K562 (cell line): ENCODE results near the gene ACTN4. TPM values are rescaled to one million over a fixed set of nuclear protein-coding genes. Genes with fewer than 3 reads are reported as not detected.

Experiments
- ATAC-seq: fragments of 200-7000 bp; cut with Tn5 transposase; 3 replicates; pipeline ENCODE4 v1.9.1; 2020; ENCODE audit warnings: moderate library complexity
- BruUV-seq: library from RNA; stranded (reverse); fragments of 400-500 nt; replicated peaks from 2 replicates; lab custom pipeline; 2021; lab: Mats Ljungman, UMichigan
- CTCF ChIA-PET: fragments of 300-600 bp; formaldehyde crosslinking; extraction: SDS; loops from one replicate; lab custom pipeline; 2021; ENCODE audit warnings: low intra/inter-chr PET ratio; lab: Yijun Ruan, JAX
- POLR2A ChIA-PET: fragments of 300-600, 350-650 bp; sonication (Branson Sonifier 250); formaldehyde crosslinking; extraction: SDS; loops from one replicate; lab custom pipeline; 2021; ENCODE audit warnings: antibody characterized with exemption, inconsistent platforms; lab: Yijun Ruan, JAX
- DNase-seq, 4 experiments: peaks; one replicate each; pipeline versions ENCODE4 v3.0.0 to v3.0.0-alpha.2; 2011 to 2018; ENCODE audit warnings: low spot score in 3 of 4, mixed read lengths in 3 of 4; ENCODE audit errors: extremely low read depth in 1 of 4
- FAIRE-seq: peaks from 2 replicates; lab custom pipeline; 2011; peaks lifted over from hg19 to GRCh38; lab: Jason Lieb, UNC
- H2AFZ ChIP-seq: 2 replicates; pipeline ENCODE4 v1.6.0; 2011; ENCODE audit warnings: low read depth, low read length, control low read depth, inconsistent platforms
- H3K27ac ChIP-seq: fragments of 200-600 bp; 3 replicates; pipeline ENCODE4 v1.8.0; 2011; ENCODE audit warnings: low read depth, mild to moderate bottlenecking, control low read depth, inconsistent platforms, low read length, moderate library complexity, mixed read lengths; ENCODE audit errors: extremely low read depth
- H3K27me3 ChIP-seq, 2 experiments: fragments of 300-600 bp in 1 of 2; 2 replicates in 1 of 2; 3 replicates in 1 of 2; pipeline versions ENCODE4 v1.6.0 to v1.8.0; 2011; ENCODE audit warnings: inconsistent platforms in 2 of 2, low read length in 2 of 2, mild to moderate bottlenecking in 1 of 2, mixed read lengths in 1 of 2, moderate library complexity in 1 of 2; ENCODE audit not compliant: control insufficient read depth in 2 of 2, insufficient read depth in 2 of 2
- H3K36me3 ChIP-seq: fragments of 300-600 bp; 3 replicates; pipeline ENCODE4 v1.8.0; 2011; ENCODE audit warnings: mild to moderate bottlenecking, low read length, inconsistent platforms; ENCODE audit not compliant: control insufficient read depth, insufficient read depth
- H3K4me1 ChIP-seq, 2 experiments: fragments of 200-600 bp in 1 of 2; replicated peaks in 1 of 2; 2 replicates in 1 of 2; 3 replicates in 1 of 2; pipeline versions ENCODE4 v1.5.1 to v1.8.0; 2011; ENCODE audit warnings: inconsistent platforms in 2 of 2, low read length in 2 of 2, mild to moderate bottlenecking in 1 of 2, mixed read lengths in 1 of 2, moderate library complexity in 1 of 2; ENCODE audit not compliant: control insufficient read depth in 2 of 2, insufficient read depth in 2 of 2
- H3K4me2 ChIP-seq: 2 replicates; pipeline ENCODE4 v1.6.1; 2011; ENCODE audit warnings: low read length, control low read depth, inconsistent platforms, mixed read lengths; ENCODE audit not compliant: insufficient read depth
- H3K4me3 ChIP-seq: fragments of 200-600 bp; sonication (generic), shearing (Covaris generic); 2 replicates; pipeline ENCODE4 v1.5.1; 2016; ENCODE audit warnings: control low read depth, inconsistent platforms
- H3K79me2 ChIP-seq: fragments of 200-600 bp; 3 replicates; pipeline ENCODE4 v1.8.0; 2011; ENCODE audit warnings: low read length, inconsistent platforms; ENCODE audit not compliant: control insufficient read depth, insufficient read depth
- H3K9ac ChIP-seq, 2 experiments: 2 replicates each; pipeline versions ENCODE4 v1.6.0 to v1.6.1; 2011; ENCODE audit warnings: low read depth in 2 of 2, low read length in 2 of 2, control low read depth in 1 of 2, inconsistent platforms in 1 of 2, mild to moderate bottlenecking in 1 of 2, mixed read lengths in 1 of 2; ENCODE audit not compliant: insufficient read depth in 1 of 2
- H3K9me1 ChIP-seq: one replicate; pipeline ENCODE4 v1.6.0; 2011; ENCODE audit warnings: inconsistent platforms, mild to moderate bottlenecking, low read length, moderate library complexity; ENCODE audit not compliant: control insufficient read depth, insufficient read depth
- H3K9me3 ChIP-seq: replicated peaks from 2 replicates; pipeline ENCODE4 v1.5.1; 2011; ENCODE audit warnings: low read depth, low read length, inconsistent platforms; ENCODE audit not compliant: control insufficient read depth, insufficient read depth
- H4K20me1 ChIP-seq: replicated peaks from 2 replicates; pipeline ENCODE4 v1.6.1; 2011; ENCODE audit warnings: low read length, inconsistent platforms, mixed read lengths; ENCODE audit not compliant: control insufficient read depth, insufficient read depth
- ESRRA ChIP-seq: fragments of 450-650 bp; IDR thresholded peaks from 2 replicates; pipeline ENCODE4 v1.6.1; 2014; ENCODE audit warnings: low read depth, mild to moderate bottlenecking, moderate library complexity, borderline replicate concordance
- ILF3 ChIP-seq: fragments of 450-650 bp; IDR thresholded peaks from 2 replicates; pipeline ENCODE4 v1.6.1; 2018; ENCODE audit warnings: antibody characterized with exemption, mild to moderate bottlenecking, moderate library complexity, borderline replicate concordance
- SOX6 ChIP-seq: fragments of 450-650 bp; IDR thresholded peaks from 2 replicates; pipeline ENCODE4 v1.6.1; 2014; ENCODE audit warnings: mild to moderate bottlenecking
- TGIF2 ChIP-seq: sonication (generic); formaldehyde crosslinking; IDR thresholded peaks from 2 replicates; pipeline ENCODE4 v1.8.1; 2022; ENCODE audit warnings: mild to moderate bottlenecking, missing genetic modification reagents, moderate library complexity
- TRIM28 ChIP-seq: fragments of 450-650 bp; IDR thresholded peaks from 2 replicates; pipeline ENCODE4 v1.6.1; 2017
- XRCC3 ChIP-seq: fragments of 450-650 bp; IDR thresholded peaks from 2 replicates; pipeline ENCODE4 v1.6.1; 2017; ENCODE audit warnings: mild to moderate bottlenecking, moderate library complexity
- ZBTB1 ChIP-seq: sonication (generic); formaldehyde crosslinking; IDR thresholded peaks from 2 replicates; pipeline ENCODE4 v1.8.1; 2023; ENCODE audit warnings: missing genetic modification reagents, low read depth, mild to moderate bottlenecking, borderline replicate concordance
- ZNF324 ChIP-seq: fragments of 250-450 bp; sonication (Bioruptor Pico); IDR thresholded peaks from 2 replicates; pipeline ENCODE4 v1.4.0; 2020; ENCODE audit warnings: mild to moderate bottlenecking
- WGBS: fragments of 100-300 bp; shearing (Covaris generic); methylation state at CpG from one replicate; pipeline ENCODE4 v1.1.6; 2016; ENCODE audit warnings: low coverage, mixed read lengths; ENCODE audit not compliant: insufficient coverage; ENCODE audit errors: missing lambda C conversion rate; 5-methylcytosine and 5-hydroxymethylcytosine counted together
- in situ Hi-C: fragments of 300-500 bp; cut with MboI; formaldehyde crosslinking; loops from 4 replicates; pipeline ENCODE4 v1.15.0; 2018; ENCODE audit warnings: inconsistent platforms, mixed read lengths
- intact Hi-C: fragments of 100-400 bp; cut with micrococcal nuclease; formaldehyde crosslinking; loops from 2 replicates; pipeline ENCODE4 v1.14.2; 2022
- polyA plus RNA-seq, 8 experiments: library from polyadenylated mRNA; depleted of rRNA in 4 of 8; stranded (reverse) in 5 of 8; unstranded in 3 of 8; fragments of >200 nt; fragmentation: Nextera tagmentation in 2 of 8; fragmentation: Illumina TruSeq in 1 of 8; extraction: Ambion mirVana in 2 of 8; extraction: Trizol in 1 of 8; gene quantifications; 2 replicates each; pipeline versions ENCODE4 v1.2.1 to v1.2.3, GENCODE V29; 2011 to 2014; ENCODE audit warnings: inconsistent platforms in 1 of 8, missing spikeins in 1 of 8
- total RNA-seq, 7 experiments: library from RNA; depleted of rRNA in 6 of 7; stranded (reverse); fragments of >200 nt in 6 of 7; fragmentation: Illumina TruSeq in 2 of 7; extraction: Trizol in 2 of 7; gene quantifications; 2 replicates each; pipeline versions ENCODE4 v1.2.1 to v1.2.3, GENCODE V29; 2011 to 2021; ENCODE audit warnings: low replicate concordance in 1 of 7
- TF ChIP-seq, protein P1 (sequence below): IDR thresholded peaks from 2 replicates; pipeline ENCODE4 v1.6.1; 2011; ENCODE audit warnings: borderline replicate concordance, low read depth, mild to moderate bottlenecking, moderate library complexity, low read length; ENCODE audit not compliant: insufficient read depth, poor library complexity, severe bottlenecking
- TF ChIP-seq, protein P2 (sequence below): sonication (generic); formaldehyde crosslinking; IDR thresholded peaks from 2 replicates; pipeline ENCODE4 v1.8.1; 2023; ENCODE audit warnings: mild to moderate bottlenecking, missing genetic modification reagents
- TF ChIP-seq, protein P3 (sequence below): fragments of 450-650 bp; IDR thresholded peaks from 2 replicates; pipeline ENCODE4 v1.6.1; 2017; ENCODE audit warnings: antibody characterized with exemption
- TF ChIP-seq, protein P4 (sequence below): fragments of 450-650 bp; IDR thresholded peaks from 2 replicates; pipeline ENCODE4 v1.6.1; 2018; ENCODE audit warnings: mild to moderate bottlenecking, low read depth; ENCODE audit not compliant: partially characterized antibody
- TF ChIP-seq, protein P5 (sequence below): sonication (generic); formaldehyde crosslinking; IDR thresholded peaks from 2 replicates; pipeline ENCODE4 v1.8.0; 2022; ENCODE audit warnings: mild to moderate bottlenecking, missing genetic modification reagents

The ACTN4 gene
- total and polyA plus RNA-seq, 9 of the 15 experiments (the other 6 are each of a cell fraction or from before 2014, with no cell fraction given) = 3.1 to 385 (median 125) TPM

DNA sequence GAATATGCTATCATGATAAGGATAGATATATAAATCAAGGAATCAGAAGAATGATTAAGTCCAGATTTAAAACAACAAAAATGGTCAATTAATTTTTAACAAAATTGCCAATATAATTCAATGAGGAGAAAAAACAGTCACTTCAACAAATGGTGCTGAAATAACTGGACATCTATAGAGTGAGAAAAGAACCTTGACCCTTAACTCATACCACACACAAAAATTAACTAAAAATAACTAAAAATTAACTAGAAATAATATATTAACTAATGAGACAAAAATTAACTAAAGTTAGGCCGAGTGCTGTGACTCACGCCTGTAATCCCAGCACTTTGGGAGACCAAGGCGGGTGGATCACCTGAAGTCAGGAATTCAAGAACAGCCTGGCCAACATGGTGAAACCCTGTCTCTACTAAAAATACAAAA lies 116.4 kb downstream of the ACTN4 start:
- no peak for FAIRE-seq
- Histone ChIP-seq H3K79me2 (no peaks in the 10 kb centered on the region), H4K20me1 (no peaks in the 10 kb centered on the region), H3K9me3 (no peaks in the 10 kb centered on the region), H3K27ac (no peak overlapping the region), H3K4me3 (no peak overlapping the region), H2AFZ (no peak overlapping the region), H3K36me3 (no peaks in the 10 kb centered on the region), H3K27me3 (no peaks in the 10 kb centered on the region), H3K4me2 (no peak overlapping the region), H3K9ac (no peak overlapping the region), H3K4me1 (no peaks in the 10 kb centered on the region; a peak in 1 of 5 replicates), H3K9me1 (no peaks in the 10 kb centered on the region)
- ChIA-PET CTCF (no interaction called here), POLR2A (no interaction called here)
- intact Hi-C loops = no loop called here
- no TSS peak for BruUV-seq
- WGBS = 58% methylated on average over 3 of the region's 3 CpGs
- DNase-seq = no peak
- ATAC-seq = no peak
- in situ Hi-C loops = no loop called here
- TF ChIP-seq, protein P1, sequence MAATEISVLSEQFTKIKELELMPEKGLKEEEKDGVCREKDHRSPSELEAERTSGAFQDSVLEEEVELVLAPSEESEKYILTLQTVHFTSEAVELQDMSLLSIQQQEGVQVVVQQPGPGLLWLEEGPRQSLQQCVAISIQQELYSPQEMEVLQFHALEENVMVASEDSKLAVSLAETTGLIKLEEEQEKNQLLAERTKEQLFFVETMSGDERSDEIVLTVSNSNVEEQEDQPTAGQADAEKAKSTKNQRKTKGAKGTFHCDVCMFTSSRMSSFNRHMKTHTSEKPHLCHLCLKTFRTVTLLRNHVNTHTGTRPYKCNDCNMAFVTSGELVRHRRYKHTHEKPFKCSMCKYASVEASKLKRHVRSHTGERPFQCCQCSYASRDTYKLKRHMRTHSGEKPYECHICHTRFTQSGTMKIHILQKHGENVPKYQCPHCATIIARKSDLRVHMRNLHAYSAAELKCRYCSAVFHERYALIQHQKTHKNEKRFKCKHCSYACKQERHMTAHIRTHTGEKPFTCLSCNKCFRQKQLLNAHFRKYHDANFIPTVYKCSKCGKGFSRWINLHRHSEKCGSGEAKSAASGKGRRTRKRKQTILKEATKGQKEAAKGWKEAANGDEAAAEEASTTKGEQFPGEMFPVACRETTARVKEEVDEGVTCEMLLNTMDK = no peak
- no peak for TF ChIP-seq XRCC3
- TF ChIP-seq, protein P2, sequence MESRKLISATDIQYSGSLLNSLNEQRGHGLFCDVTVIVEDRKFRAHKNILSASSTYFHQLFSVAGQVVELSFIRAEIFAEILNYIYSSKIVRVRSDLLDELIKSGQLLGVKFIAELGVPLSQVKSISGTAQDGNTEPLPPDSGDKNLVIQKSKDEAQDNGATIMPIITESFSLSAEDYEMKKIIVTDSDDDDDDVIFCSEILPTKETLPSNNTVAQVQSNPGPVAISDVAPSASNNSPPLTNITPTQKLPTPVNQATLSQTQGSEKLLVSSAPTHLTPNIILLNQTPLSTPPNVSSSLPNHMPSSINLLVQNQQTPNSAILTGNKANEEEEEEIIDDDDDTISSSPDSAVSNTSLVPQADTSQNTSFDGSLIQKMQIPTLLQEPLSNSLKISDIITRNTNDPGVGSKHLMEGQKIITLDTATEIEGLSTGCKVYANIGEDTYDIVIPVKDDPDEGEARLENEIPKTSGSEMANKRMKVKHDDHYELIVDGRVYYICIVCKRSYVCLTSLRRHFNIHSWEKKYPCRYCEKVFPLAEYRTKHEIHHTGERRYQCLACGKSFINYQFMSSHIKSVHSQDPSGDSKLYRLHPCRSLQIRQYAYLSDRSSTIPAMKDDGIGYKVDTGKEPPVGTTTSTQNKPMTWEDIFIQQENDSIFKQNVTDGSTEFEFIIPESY = no peak
- no peak for TF ChIP-seq SOX6
- TF ChIP-seq, protein P3, sequence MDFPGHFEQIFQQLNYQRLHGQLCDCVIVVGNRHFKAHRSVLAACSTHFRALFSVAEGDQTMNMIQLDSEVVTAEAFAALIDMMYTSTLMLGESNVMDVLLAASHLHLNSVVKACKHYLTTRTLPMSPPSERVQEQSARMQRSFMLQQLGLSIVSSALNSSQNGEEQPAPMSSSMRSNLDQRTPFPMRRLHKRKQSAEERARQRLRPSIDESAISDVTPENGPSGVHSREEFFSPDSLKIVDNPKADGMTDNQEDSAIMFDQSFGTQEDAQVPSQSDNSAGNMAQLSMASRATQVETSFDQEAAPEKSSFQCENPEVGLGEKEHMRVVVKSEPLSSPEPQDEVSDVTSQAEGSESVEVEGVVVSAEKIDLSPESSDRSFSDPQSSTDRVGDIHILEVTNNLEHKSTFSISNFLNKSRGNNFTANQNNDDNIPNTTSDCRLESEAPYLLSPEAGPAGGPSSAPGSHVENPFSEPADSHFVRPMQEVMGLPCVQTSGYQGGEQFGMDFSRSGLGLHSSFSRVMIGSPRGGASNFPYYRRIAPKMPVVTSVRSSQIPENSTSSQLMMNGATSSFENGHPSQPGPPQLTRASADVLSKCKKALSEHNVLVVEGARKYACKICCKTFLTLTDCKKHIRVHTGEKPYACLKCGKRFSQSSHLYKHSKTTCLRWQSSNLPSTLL = no peak
- TF ChIP-seq ILF3 = no peak
- TF ChIP-seq ZNF324 (CRISPR knock-in tag) = no peak
- TF ChIP-seq TRIM28 = no peak
- TF ChIP-seq TGIF2 = no peak
- no peak for TF ChIP-seq ZBTB1
- TF ChIP-seq, protein P4, sequence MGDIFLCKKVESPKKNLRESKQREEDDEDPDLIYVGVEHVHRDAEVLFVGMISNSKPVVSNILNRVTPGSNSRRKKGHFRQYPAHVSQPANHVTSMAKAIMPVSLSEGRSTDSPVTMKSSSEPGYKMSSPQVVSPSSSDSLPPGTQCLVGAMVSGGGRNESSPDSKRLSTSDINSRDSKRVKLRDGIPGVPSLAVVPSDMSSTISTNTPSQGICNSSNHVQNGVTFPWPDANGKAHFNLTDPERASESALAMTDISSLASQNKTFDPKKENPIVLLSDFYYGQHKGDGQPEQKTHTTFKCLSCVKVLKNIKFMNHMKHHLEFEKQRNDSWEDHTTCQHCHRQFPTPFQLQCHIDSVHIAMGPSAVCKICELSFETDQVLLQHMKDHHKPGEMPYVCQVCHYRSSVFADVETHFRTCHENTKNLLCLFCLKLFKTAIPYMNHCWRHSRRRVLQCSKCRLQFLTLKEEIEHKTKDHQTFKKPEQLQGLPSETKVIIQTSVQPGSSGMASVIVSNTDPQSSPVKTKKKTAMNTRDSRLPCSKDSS = no peak
- no peak for TF ChIP-seq ESRRA
- TF ChIP-seq, protein P5, sequence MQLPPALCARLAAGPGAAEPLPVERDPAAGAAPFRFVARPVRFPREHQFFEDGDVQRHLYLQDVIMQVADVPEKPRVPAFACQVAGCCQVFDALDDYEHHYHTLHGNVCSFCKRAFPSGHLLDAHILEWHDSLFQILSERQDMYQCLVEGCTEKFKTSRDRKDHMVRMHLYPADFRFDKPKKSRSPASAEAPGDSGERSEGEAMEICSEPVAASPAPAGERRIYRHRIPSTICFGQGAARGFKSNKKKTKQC = no peak
